GM23338 (cell line): ENCODE data around the gene CNDP2. TPM values are rescaled to one million over a fixed set of nuclear protein-coding genes. Genes with fewer than 3 reads are reported as not detected.

ENCODE experiments used
- ATAC-seq: fragments of 200-7000 bp; cut with Tn5 transposase; 3 replicates; pipeline ENCODE4 v1.9.1; 2020
- DNase-seq: peaks from one replicate; pipeline ENCODE4 v3.0.0-alpha.2; 2015; ENCODE audit warnings: low spot score
- H2AFZ ChIP-seq: fragments of 200-600 bp; sonication (generic); 2 replicates; pipeline ENCODE4 v1.8.0; 2016; ENCODE audit warnings: antibody characterized with exemption, mild to moderate bottlenecking, moderate library complexity
- H3F3A ChIP-seq: fragments of 200-600 bp; sonication (generic); replicated peaks from 2 replicates; pipeline ENCODE4 v1.8.0; 2017; ENCODE audit warnings: antibody characterized with exemption, mixed run types, low read depth
- H3K27ac ChIP-seq: fragments of 200-600 bp; sonication (generic); 2 replicates; pipeline ENCODE4 v1.6.1; 2016; ENCODE audit warnings: low read depth
- H3K27me3 ChIP-seq: fragments of 200-600 bp; sonication (generic); 2 replicates; pipeline ENCODE4 v1.8.0; 2016; ENCODE audit warnings: mild to moderate bottlenecking, mixed run types, moderate library complexity; ENCODE audit not compliant: insufficient read depth
- H3K36me3 ChIP-seq: fragments of 200-600 bp; sonication (generic); 2 replicates; pipeline ENCODE4 v1.8.0; 2016; ENCODE audit warnings: mild to moderate bottlenecking; ENCODE audit not compliant: insufficient read depth
- H3K4me1 ChIP-seq: fragments of 200-600 bp; sonication (generic); 2 replicates; pipeline ENCODE4 v1.8.0; 2016; ENCODE audit warnings: mild to moderate bottlenecking, moderate library complexity; ENCODE audit not compliant: insufficient read depth
- H3K4me2 ChIP-seq: fragments of 200-600 bp; sonication (generic); 2 replicates; pipeline ENCODE4 v1.7.1; 2017; ENCODE audit warnings: mixed run types
- H3K4me3 ChIP-seq: fragments of 200-600 bp; sonication (generic); 2 replicates; pipeline ENCODE4 v1.6.1; 2016; ENCODE audit warnings: mixed run types
- H3K79me2 ChIP-seq: fragments of 200-600 bp; sonication (generic); replicated peaks from 2 replicates; pipeline ENCODE4 v1.8.0; 2017; ENCODE audit warnings: mild to moderate bottlenecking; ENCODE audit not compliant: insufficient read depth
- H3K9me2 ChIP-seq: fragments of 200-600 bp; sonication (generic); 2 replicates; pipeline ENCODE4 v1.8.0; 2017; ENCODE audit not compliant: insufficient read depth
- H4K20me1 ChIP-seq: fragments of 200-600 bp; sonication (generic); replicated peaks from 2 replicates; pipeline ENCODE4 v1.8.0; 2017; ENCODE audit warnings: mild to moderate bottlenecking; ENCODE audit not compliant: insufficient read depth
- H3K27ac Mint-ChIP-seq: 2 replicates; pipeline ENCODE4 v1.8.0; 2020; ENCODE audit warnings: inconsistent platforms, mild to moderate bottlenecking, moderate library complexity, mixed read lengths
- H3K27me3 Mint-ChIP-seq: 3 replicates; pipeline ENCODE4 v1.8.0; 2022; ENCODE audit warnings: low read depth, mild to moderate bottlenecking, moderate library complexity, mixed read lengths, inconsistent platforms; ENCODE audit not compliant: insufficient read depth, poor library complexity
- H3K36me3 Mint-ChIP-seq: 3 replicates; pipeline ENCODE4 v1.8.0; 2021; ENCODE audit warnings: low read depth, mild to moderate bottlenecking, inconsistent platforms, moderate library complexity, mixed read lengths
- H3K4me1 Mint-ChIP-seq: 3 replicates; pipeline ENCODE4 v1.8.0; 2020; ENCODE audit warnings: mild to moderate bottlenecking, inconsistent platforms, mixed read lengths
- H3K4me3 Mint-ChIP-seq: 3 replicates; pipeline ENCODE4 v1.8.0; 2021; ENCODE audit warnings: moderate library complexity, mild to moderate bottlenecking, inconsistent platforms, mixed read lengths
- H3K9me3 Mint-ChIP-seq: 3 replicates; pipeline ENCODE4 v1.8.0; 2020; ENCODE audit warnings: moderate library complexity, mild to moderate bottlenecking, inconsistent platforms, mixed read lengths
- CREB1 ChIP-seq: fragments of 250-450 bp; sonication (Bioruptor Pico); IDR thresholded peaks from 2 replicates; pipeline ENCODE4 v1.5.0; 2020; ENCODE audit warnings: low read depth, mild to moderate bottlenecking, moderate library complexity
- EZH2 ChIP-seq: fragments of 200-600 bp; sonication (generic); IDR thresholded peaks from one replicate; pipeline ENCODE4 v1.8.0; 2017; ENCODE audit warnings: antibody characterized with exemption, mild to moderate bottlenecking, low read depth; ENCODE audit not compliant: unreplicated experiment
- EZH2phosphoT487 ChIP-seq: fragments of 200-600 bp; sonication (generic); IDR thresholded peaks from one replicate; pipeline ENCODE4 v1.8.1; 2018; ENCODE audit warnings: antibody characterized with exemption; ENCODE audit not compliant: unreplicated experiment
- JUNB ChIP-seq: IDR thresholded peaks from one replicate; pipeline ENCODE4 v1.6.1; 2016; ENCODE audit warnings: antibody characterized with exemption; ENCODE audit not compliant: unreplicated experiment
- NANOG ChIP-seq: IDR thresholded peaks from 2 replicates; pipeline ENCODE4 v1.6.1; 2016; ENCODE audit warnings: antibody characterized with exemption, borderline replicate concordance
- POLR2AphosphoS5 ChIP-seq: IDR thresholded peaks from 2 replicates; pipeline ENCODE4 v1.6.1; 2016; ENCODE audit warnings: antibody characterized with exemption, low read depth
- STAT1 ChIP-seq: IDR thresholded peaks from one replicate; pipeline ENCODE4 v1.6.1; 2016; ENCODE audit warnings: antibody characterized with exemption; ENCODE audit not compliant: unreplicated experiment
- ZNF114 ChIP-seq: fragments of 250-450 bp; sonication (Bioruptor Pico); IDR thresholded peaks from 2 replicates; pipeline ENCODE4 v1.5.0; 2020; ENCODE audit warnings: mild to moderate bottlenecking, moderate library complexity
- ZNF331 ChIP-seq: fragments of 250-450 bp; sonication (Bioruptor Pico); IDR thresholded peaks from 2 replicates; pipeline ENCODE4 v1.5.0; 2020; ENCODE audit warnings: low read depth, mild to moderate bottlenecking, moderate library complexity
- polyA plus RNA-seq: library from polyadenylated mRNA; unstranded; fragments of >200 nt; fragmentation: Nextera tagmentation; extraction: Ambion mirVana; gene quantifications from 2 replicates; pipeline ENCODE4 v1.2.1, GENCODE V29; 2016
- total RNA-seq: library from RNA; depleted of rRNA; stranded (reverse); fragments of >200 nt; shearing (Covaris generic); gene quantifications from 2 replicates; pipeline ENCODE4 v1.2.3, GENCODE V29; 2014
- TF ChIP-seq, protein P1 (sequence below), 2 experiments: fragments of 200-600 bp in 1 of 2; sonication (generic) in 1 of 2; conservative IDR thresholded peaks; 2 replicates each; pipeline versions ENCODE4 v1.5.1 to v1.6.1; 2016 to 2017; ENCODE audit warnings: antibody characterized with exemption in 2 of 2, low read depth in 2 of 2, mild to moderate bottlenecking in 2 of 2, moderate library complexity in 1 of 2
- TF ChIP-seq, protein P2 (sequence below): IDR thresholded peaks from one replicate; pipeline ENCODE4 v1.6.1; 2018; ENCODE audit warnings: antibody characterized with exemption; ENCODE audit not compliant: unreplicated experiment
- TF ChIP-seq, protein P3 (sequence below): IDR thresholded peaks from 2 replicates; pipeline ENCODE4 v1.6.1; 2016; ENCODE audit warnings: antibody characterized with exemption
- TF ChIP-seq, protein P4 (sequence below): fragments of 250-450 bp; sonication (Bioruptor Pico); IDR thresholded peaks from 2 replicates; pipeline ENCODE4 v1.5.0; 2020; ENCODE audit warnings: mild to moderate bottlenecking, moderate library complexity

CNDP2 gene
- total and polyA plus RNA-seq, 2 experiments from 2014 or later: 116 to 175 TPM

DNA sequence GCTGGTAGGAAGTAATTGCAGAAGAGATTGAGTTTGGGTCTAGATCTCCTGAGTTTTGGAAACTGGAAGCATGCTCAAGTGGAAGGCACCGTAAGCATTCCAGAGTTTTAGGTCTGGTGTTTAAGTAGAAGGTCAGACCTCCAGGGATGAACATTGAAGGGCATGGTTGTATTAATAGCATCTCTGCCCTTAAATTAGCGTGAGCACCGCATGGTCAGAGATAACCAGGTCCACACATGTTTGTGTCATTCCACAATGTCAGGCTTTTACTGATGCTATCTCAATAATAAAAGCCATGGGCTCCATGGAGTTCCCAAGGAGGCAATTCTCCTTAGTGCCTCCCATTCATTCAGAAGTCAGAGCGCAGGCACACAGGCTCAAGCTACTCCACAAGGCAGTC is 73.2 kb downstream of the CNDP2 start:
- Histone ChIP-seq H3K79me2 (no peaks in the 10 kb centered on the region), H3K4me2 (no peak overlapping the region), H3K27ac (no peak overlapping the region), H3K27me3 (no peaks in the 10 kb centered on the region), H3K4me1 (no peaks in the 10 kb centered on the region), H3K9me2 (no peaks in the 10 kb centered on the region; the same call in 1 of the 2 replicates), H3K4me3 (no peak overlapping the region), H3F3A (no peaks in the 10 kb centered on the region), H2AFZ (no peak overlapping the region), H3K36me3 (no peaks in the 10 kb centered on the region), H4K20me1 (no peaks in the 10 kb centered on the region)
- Mint-ChIP-seq H3K9me3 (peaks cover 48% of the 10 kb centered on the region), H3K27me3 (peaks cover 4% of the 10 kb centered on the region), H3K36me3 (peaks cover 22% of the 10 kb centered on the region), H3K4me1 (no peaks in the 10 kb centered on the region), H3K4me3 (no peak overlapping the region), H3K27ac (no peak overlapping the region)
- ATAC-seq (no peak), DNase-seq (no peak)
- no peak for TF ChIP-seq POLR2AphosphoS5
- no peak for TF ChIP-seq ZNF114 (CRISPR knock-in tag)
- TF ChIP-seq, protein P1, sequence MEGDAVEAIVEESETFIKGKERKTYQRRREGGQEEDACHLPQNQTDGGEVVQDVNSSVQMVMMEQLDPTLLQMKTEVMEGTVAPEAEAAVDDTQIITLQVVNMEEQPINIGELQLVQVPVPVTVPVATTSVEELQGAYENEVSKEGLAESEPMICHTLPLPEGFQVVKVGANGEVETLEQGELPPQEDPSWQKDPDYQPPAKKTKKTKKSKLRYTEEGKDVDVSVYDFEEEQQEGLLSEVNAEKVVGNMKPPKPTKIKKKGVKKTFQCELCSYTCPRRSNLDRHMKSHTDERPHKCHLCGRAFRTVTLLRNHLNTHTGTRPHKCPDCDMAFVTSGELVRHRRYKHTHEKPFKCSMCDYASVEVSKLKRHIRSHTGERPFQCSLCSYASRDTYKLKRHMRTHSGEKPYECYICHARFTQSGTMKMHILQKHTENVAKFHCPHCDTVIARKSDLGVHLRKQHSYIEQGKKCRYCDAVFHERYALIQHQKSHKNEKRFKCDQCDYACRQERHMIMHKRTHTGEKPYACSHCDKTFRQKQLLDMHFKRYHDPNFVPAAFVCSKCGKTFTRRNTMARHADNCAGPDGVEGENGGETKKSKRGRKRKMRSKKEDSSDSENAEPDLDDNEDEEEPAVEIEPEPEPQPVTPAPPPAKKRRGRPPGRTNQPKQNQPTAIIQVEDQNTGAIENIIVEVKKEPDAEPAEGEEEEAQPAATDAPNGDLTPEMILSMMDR (conservative IDR thresholded peaks at IDR 0.05; ENCODE audit: low read depth in 2 of 2): no peak
- TF ChIP-seq EZH2: no peak
- TF ChIP-seq, protein P2, sequence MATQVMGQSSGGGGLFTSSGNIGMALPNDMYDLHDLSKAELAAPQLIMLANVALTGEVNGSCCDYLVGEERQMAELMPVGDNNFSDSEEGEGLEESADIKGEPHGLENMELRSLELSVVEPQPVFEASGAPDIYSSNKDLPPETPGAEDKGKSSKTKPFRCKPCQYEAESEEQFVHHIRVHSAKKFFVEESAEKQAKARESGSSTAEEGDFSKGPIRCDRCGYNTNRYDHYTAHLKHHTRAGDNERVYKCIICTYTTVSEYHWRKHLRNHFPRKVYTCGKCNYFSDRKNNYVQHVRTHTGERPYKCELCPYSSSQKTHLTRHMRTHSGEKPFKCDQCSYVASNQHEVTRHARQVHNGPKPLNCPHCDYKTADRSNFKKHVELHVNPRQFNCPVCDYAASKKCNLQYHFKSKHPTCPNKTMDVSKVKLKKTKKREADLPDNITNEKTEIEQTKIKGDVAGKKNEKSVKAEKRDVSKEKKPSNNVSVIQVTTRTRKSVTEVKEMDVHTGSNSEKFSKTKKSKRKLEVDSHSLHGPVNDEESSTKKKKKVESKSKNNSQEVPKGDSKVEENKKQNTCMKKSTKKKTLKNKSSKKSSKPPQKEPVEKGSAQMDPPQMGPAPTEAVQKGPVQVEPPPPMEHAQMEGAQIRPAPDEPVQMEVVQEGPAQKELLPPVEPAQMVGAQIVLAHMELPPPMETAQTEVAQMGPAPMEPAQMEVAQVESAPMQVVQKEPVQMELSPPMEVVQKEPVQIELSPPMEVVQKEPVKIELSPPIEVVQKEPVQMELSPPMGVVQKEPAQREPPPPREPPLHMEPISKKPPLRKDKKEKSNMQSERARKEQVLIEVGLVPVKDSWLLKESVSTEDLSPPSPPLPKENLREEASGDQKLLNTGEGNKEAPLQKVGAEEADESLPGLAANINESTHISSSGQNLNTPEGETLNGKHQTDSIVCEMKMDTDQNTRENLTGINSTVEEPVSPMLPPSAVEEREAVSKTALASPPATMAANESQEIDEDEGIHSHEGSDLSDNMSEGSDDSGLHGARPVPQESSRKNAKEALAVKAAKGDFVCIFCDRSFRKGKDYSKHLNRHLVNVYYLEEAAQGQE: no peak
- TF ChIP-seq, protein P3, sequence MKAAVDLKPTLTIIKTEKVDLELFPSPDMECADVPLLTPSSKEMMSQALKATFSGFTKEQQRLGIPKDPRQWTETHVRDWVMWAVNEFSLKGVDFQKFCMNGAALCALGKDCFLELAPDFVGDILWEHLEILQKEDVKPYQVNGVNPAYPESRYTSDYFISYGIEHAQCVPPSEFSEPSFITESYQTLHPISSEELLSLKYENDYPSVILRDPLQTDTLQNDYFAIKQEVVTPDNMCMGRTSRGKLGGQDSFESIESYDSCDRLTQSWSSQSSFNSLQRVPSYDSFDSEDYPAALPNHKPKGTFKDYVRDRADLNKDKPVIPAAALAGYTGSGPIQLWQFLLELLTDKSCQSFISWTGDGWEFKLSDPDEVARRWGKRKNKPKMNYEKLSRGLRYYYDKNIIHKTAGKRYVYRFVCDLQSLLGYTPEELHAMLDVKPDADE: no peak
- no peak for TF ChIP-seq JUNB
- TF ChIP-seq, protein P4, sequence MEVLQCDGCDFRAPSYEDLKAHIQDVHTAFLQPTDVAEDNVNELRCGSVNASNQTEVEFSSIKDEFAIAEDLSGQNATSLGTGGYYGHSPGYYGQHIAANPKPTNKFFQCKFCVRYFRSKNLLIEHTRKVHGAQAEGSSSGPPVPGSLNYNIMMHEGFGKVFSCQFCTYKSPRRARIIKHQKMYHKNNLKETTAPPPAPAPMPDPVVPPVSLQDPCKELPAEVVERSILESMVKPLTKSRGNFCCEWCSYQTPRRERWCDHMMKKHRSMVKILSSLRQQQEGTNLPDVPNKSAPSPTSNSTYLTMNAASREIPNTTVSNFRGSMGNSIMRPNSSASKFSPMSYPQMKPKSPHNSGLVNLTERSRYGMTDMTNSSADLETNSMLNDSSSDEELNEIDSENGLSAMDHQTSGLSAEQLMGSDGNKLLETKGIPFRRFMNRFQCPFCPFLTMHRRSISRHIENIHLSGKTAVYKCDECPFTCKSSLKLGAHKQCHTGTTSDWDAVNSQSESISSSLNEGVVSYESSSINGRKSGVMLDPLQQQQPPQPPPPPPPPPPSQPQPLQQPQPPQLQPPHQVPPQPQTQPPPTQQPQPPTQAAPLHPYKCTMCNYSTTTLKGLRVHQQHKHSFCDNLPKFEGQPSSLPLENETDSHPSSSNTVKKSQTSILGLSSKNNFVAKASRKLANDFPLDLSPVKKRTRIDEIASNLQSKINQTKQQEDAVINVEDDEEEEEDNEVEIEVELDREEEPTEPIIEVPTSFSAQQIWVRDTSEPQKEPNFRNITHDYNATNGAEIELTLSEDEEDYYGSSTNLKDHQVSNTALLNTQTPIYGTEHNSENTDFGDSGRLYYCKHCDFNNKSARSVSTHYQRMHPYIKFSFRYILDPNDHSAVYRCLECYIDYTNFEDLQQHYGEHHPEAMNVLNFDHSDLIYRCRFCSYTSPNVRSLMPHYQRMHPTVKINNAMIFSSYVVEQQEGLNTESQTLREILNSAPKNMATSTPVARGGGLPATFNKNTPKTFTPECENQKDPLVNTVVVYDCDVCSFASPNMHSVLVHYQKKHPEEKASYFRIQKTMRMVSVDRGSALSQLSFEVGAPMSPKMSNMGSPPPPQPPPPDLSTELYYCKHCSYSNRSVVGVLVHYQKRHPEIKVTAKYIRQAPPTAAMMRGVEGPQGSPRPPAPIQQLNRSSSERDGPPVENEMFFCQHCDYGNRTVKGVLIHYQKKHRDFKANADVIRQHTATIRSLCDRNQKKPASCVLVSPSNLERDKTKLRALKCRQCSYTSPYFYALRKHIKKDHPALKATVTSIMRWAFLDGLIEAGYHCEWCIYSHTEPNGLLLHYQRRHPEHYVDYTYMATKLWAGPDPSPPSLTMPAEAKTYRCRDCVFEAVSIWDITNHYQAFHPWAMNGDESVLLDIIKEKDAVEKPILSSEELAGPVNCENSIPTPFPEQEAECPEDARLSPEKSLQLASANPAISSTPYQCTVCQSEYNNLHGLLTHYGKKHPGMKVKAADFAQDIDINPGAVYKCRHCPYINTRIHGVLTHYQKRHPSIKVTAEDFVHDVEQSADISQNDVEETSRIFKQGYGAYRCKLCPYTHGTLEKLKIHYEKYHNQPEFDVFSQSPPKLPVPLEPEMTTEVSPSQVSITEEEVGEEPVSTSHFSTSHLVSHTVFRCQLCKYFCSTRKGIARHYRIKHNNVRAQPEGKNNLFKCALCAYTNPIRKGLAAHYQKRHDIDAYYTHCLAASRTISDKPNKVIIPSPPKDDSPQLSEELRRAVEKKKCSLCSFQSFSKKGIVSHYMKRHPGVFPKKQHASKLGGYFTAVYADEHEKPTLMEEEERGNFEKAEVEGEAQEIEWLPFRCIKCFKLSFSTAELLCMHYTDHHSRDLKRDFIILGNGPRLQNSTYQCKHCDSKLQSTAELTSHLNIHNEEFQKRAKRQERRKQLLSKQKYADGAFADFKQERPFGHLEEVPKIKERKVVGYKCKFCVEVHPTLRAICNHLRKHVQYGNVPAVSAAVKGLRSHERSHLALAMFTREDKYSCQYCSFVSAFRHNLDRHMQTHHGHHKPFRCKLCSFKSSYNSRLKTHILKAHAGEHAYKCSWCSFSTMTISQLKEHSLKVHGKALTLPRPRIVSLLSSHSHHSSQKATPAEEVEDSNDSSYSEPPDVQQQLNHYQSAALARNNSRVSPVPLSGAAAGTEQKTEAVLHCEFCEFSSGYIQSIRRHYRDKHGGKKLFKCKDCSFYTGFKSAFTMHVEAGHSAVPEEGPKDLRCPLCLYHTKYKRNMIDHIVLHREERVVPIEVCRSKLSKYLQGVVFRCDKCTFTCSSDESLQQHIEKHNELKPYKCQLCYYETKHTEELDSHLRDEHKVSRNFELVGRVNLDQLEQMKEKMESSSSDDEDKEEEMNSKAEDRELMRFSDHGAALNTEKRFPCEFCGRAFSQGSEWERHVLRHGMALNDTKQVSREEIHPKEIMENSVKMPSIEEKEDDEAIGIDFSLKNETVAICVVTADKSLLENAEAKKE: no peak
- TF ChIP-seq ZNF331 (CRISPR knock-in tag): no peak
- TF ChIP-seq CREB1 (CRISPR knock-in tag): no peak
- no peak for TF ChIP-seq STAT1
- TF ChIP-seq EZH2phosphoT487: no peak
- TF ChIP-seq NANOG: no peak
